ENCODE data around the gene RAB1A. TPM values are rescaled to one million over a fixed set of nuclear protein-coding genes. Genes with fewer than 3 reads are reported as not detected.
A peak's percentile ranks its signal among the peaks of the same experiment; 100 is the strongest.
"Not testable (repeated sequence)": the region's sequence is repeated elsewhere in the genome, so short reads cannot be mapped to it uniquely, and the experiment has no call there.

Gene RAB1A
- total and polyA plus RNA-seq, 7 donors, result 52.0 to 229 (median 89.3) TPM

DNA sequence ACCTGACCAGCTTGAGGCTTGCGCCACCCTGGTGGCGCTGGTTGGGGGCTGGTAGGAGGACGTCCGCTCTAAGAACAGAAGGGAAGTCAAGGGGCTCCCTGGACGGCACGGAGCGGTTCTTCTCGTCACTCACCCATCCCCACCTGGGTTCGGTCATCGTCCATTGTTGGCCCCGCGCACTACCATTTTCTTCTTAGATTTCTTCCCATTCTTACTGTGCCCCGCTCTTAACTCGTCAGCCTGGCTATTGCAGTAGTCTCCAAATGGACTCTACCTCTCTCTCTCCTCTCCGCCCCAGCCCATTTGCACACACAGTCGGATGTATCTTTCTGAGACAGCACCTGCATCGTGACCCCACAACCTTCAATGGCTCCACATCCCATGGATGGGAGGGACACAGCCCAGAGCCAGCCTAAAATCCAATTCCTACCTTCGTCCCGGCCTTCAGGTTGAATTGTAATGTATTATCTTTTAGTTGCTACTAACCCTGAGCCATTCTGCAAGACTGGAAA is 814 bp upstream of the RAB1A start:
- Histone ChIP-seq H3K4me1 (peaks cover 34% of the 10 kb centered on the region), H3K27me3 (ENCODE audit: insufficient read depth in 3 of 3, low read length in 2 of 3) (no peaks in the 10 kb centered on the region), H3K4me3 (peak overlapping the region; percentile 95), H3K27ac (peak overlapping the region; percentile 98), H3K36me3 (ENCODE audit: insufficient read depth in 1 of 2, low read depth in 1 of 2) (no peaks in the 10 kb centered on the region), H3K9me3 (no peaks in the 10 kb centered on the region)
- intact Hi-C loops (cut with DNase I), result loop anchor here in 1 of 2 donors (1.0 kb wide), 1 partner anchor 97 kb away; the partner anchor contains the start of gene ACTR2
- TF ChIP-seq, protein P1, sequence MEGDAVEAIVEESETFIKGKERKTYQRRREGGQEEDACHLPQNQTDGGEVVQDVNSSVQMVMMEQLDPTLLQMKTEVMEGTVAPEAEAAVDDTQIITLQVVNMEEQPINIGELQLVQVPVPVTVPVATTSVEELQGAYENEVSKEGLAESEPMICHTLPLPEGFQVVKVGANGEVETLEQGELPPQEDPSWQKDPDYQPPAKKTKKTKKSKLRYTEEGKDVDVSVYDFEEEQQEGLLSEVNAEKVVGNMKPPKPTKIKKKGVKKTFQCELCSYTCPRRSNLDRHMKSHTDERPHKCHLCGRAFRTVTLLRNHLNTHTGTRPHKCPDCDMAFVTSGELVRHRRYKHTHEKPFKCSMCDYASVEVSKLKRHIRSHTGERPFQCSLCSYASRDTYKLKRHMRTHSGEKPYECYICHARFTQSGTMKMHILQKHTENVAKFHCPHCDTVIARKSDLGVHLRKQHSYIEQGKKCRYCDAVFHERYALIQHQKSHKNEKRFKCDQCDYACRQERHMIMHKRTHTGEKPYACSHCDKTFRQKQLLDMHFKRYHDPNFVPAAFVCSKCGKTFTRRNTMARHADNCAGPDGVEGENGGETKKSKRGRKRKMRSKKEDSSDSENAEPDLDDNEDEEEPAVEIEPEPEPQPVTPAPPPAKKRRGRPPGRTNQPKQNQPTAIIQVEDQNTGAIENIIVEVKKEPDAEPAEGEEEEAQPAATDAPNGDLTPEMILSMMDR (IDR thresholded peaks at IDR 0.05), result no peak
- WGBS, 3 donors, result 13 to 17% (median 16%) methylated on average over 17 to 19 of the region's 19 CpGs
- DNase-seq (no peak), ATAC-seq (peak; percentile 53 to 71 (median 58))

DNA sequence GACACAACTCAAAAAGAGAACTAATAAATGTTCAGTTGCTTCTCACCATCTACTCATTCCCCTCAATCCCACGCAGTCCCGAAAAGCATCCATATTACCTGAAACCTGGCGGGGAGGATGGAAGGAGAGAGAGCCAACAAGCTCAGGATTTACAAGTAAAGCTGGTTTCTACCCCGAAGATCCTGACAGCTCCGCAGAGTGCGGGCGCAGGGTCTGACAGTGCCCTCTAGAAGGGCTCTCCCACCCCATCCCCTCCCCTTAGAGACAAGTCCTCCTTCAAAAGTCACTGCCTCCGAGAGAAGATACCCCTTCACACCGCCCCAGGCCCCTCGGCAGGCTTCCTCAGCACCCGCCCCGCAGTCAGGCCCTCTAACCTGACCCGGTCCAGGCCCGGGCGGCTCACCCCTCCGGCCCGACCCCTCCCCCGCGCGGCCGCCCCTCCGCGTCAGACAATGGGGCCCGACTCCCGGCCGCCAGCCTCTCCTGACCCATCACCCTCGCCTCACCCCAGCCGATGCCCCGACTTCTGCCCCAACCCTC is 550 bp downstream of the RAB1A start:
- 0 to 1% (median 1%) methylated on average over 26 to 29 of the region's 29 CpGs for WGBS, 3 donors
- H3K4me3 ChIP-seq, result peak overlapping the region; percentile 95
- H3K27me3 ChIP-seq (ENCODE audit: insufficient read depth in 3 of 3, low read length in 2 of 3), result no peaks in the 10 kb centered on the region
- peaks cover 48% of the 10 kb centered on the region for H3K4me1 ChIP-seq
- H3K36me3 ChIP-seq (ENCODE audit: insufficient read depth in 1 of 2, low read depth in 1 of 2), result no peaks in the 10 kb centered on the region
- intact Hi-C loops (cut with DNase I), result loop anchor here (5.0 kb wide), 1 partner anchor 57 kb away; no protein-coding TSS in a partner anchor
- ATAC-seq (peak; percentile 40 to 61 (median 49)), DNase-seq (peak in 1 of 2 donors; percentile 65)
- H3K9me3 ChIP-seq, result no peaks in the 10 kb centered on the region
- TF ChIP-seq, protein P1 (IDR thresholded peaks at IDR 0.05), result no peak
- peak overlapping the region; percentile 98 for H3K27ac ChIP-seq

GRCh38 chr2:65128297-65129190 is 1.4 kb downstream of the RAB1A start:
- TF ChIP-seq, protein P1 (IDR thresholded peaks at IDR 0.05), result no peak
- intact Hi-C loops (cut with DNase I), result loop anchor here (5.0 kb wide), 1 partner anchor 56 kb away; no protein-coding TSS in a partner anchor
- peak overlapping the region; percentile 95 for H3K4me3 ChIP-seq
- ATAC-seq (peak in 1 of 4 donors; percentile 21), DNase-seq (no peak)
- H3K9me3 ChIP-seq, result no peaks in the 10 kb centered on the region
- peaks cover 51% of the 10 kb centered on the region for H3K4me1 ChIP-seq
- no peaks in the 10 kb centered on the region for H3K36me3 ChIP-seq (ENCODE audit: insufficient read depth in 1 of 2, low read depth in 1 of 2)
- no peaks in the 10 kb centered on the region for H3K27me3 ChIP-seq (ENCODE audit: insufficient read depth in 3 of 3, low read length in 2 of 3)
- 3 to 8% (median 7%) methylated on average over 8 of the region's 8 CpGs for WGBS, 3 donors
- H3K27ac ChIP-seq, result peak overlapping the region; percentile 98

DNA sequence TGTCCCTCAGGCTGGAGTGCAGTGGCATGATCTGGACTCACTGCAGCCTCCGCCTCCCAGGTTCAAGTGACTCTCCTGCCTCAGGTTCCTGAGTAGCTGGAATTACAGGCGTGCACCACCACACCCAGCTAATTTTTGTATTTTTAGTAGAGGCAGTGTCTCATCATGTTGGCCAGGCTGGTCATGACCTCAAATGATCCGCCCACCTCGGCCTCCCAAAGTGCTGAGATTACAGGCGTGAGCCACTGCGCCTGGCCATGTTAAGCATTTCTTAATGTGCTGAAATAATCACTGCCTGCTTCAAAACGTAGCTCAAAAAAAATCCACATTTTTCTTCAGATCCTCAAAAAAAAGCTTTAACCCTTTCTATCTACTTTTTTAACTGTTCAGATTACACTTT is 4.4 kb downstream of the RAB1A start:
- H3K36me3 ChIP-seq (ENCODE audit: insufficient read depth in 1 of 2, low read depth in 1 of 2); H3K4me3 ChIP-seq; H3K9me3 ChIP-seq; H3K27me3 ChIP-seq (ENCODE audit: insufficient read depth in 3 of 3, low read length in 2 of 3); H3K27ac ChIP-seq; ATAC-seq: not testable (repeated sequence)
- 45 to 64% (median 49%) methylated on average over 7 of the region's 7 CpGs for WGBS, 3 donors
- H3K4me1 ChIP-seq, result peaks cover 49% of the 10 kb centered on the region
- peak; percentile 59 to 62 for DNase-seq
- intact Hi-C loops (cut with DNase I), result loop anchor here (5.0 kb wide), 1 partner anchor 53 kb away; no protein-coding TSS in a partner anchor

DNA sequence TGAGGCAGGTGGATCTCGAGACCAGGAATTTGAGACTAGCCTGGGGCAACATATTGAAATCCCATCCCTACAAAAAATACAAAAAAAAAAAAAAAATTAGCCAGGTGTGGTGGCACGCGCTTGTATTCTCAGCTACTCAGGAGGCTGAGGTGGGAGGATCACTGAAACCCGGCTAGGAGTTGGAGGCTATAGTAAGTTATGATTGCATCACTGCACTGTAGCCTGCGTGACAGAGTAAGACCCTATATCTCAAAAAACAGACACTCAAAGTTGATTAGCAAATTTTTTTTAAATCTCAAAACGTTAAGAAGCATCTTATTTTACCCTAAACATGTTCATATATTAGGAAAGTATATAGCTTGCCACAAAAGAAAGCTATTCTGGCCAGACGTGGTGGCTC is 7.6 kb downstream of the RAB1A start:
- DNase-seq (no peak), ATAC-seq (no peak)
- intact Hi-C loops (cut with DNase I), result no loop called here
- Histone ChIP-seq H3K4me1 (peaks cover 38% of the 10 kb centered on the region), H3K9me3 (no peaks in the 10 kb centered on the region), H3K36me3 (ENCODE audit: insufficient read depth in 1 of 2, low read depth in 1 of 2) (no peaks in the 10 kb centered on the region), H3K27me3 (ENCODE audit: insufficient read depth in 3 of 3, low read length in 2 of 3) (no peaks in the 10 kb centered on the region), H3K4me3 (no peak overlapping the region), H3K27ac (no peak overlapping the region)
- TF ChIP-seq, protein P1 (IDR thresholded peaks at IDR 0.05), result no peak
- 72 to 83% (median 75%) methylated on average over 7 of the region's 7 CpGs for WGBS, 3 donors

Measured in psoas muscle (tissue), 8 donors.